Cardiac fibroblast (primary cell): ENCODE data around the gene EBNA1BP2.

Experiments used
- DNase-seq, 2 donors: peaks; one replicate each; pipeline versions ENCODE4 v3.0.0 to v3.0.0-alpha.2; 2010; ENCODE audit warnings: low read depth in 2 of 2
- H3K4me3 ChIP-seq, 2 donors: replicated peaks in 1 of 2; 1 replicate in 1 of 2; 2 replicates in 1 of 2; pipeline ENCODE4 v1.5.1; 2011; ENCODE audit warnings: low read depth in 2 of 2, low read length in 2 of 2, mild to moderate bottlenecking in 2 of 2, moderate library complexity in 1 of 2
- CTCF ChIP-seq: IDR thresholded peaks from one replicate; pipeline ENCODE4 v1.5.1; 2011; ENCODE audit warnings: low read depth, mild to moderate bottlenecking, low read length, inconsistent platforms

The EBNA1BP2 gene

GRCh38 chr1:43197343-43198127 is 25.4 kb upstream of the EBNA1BP2 start:
- H3K4me3 ChIP-seq = no peak overlapping the region
- no peak for DNase-seq
- no peak for TF ChIP-seq CTCF

- no peak for DNase-seq
- TF ChIP-seq CTCF = no peak
- no peak overlapping the region for H3K4me3 ChIP-seq
Measured at GRCh38 chr1:43194509-43194908, 22.4 kb upstream of the EBNA1BP2 start.

- no peak for DNase-seq
- no peak for TF ChIP-seq CTCF
- H3K4me3 ChIP-seq = no peak overlapping the region
Measured at GRCh38 chr1:43188106-43188505, 16.0 kb upstream of the EBNA1BP2 start.

GRCh38 chr1:43184995-43185394 is 12.9 kb upstream of the EBNA1BP2 start:
- H3K4me3 ChIP-seq = no peak overlapping the region
- DNase-seq = no peak
- no peak for TF ChIP-seq CTCF

GRCh38 chr1:43184388-43184787 is 12.3 kb upstream of the EBNA1BP2 start:
- H3K4me3 ChIP-seq = no peak overlapping the region
- TF ChIP-seq CTCF = no peak
- no peak for DNase-seq

- no peak overlapping the region for H3K4me3 ChIP-seq
- DNase-seq = no peak
- TF ChIP-seq CTCF = no peak
Measured at GRCh38 chr1:43177691-43178090, 5.6 kb upstream of the EBNA1BP2 start.

- DNase-seq = no peak
- TF ChIP-seq CTCF = no peak
- H3K4me3 ChIP-seq = no peak overlapping the region
Measured at GRCh38 chr1:43174873-43175272, 2.8 kb upstream of the EBNA1BP2 start.
